Lower leg skin (tissue), 4 donors: ENCODE measurements around the gene C2CD5. TPM values are rescaled to one million over a fixed set of nuclear protein-coding genes. Genes with fewer than 3 reads are reported as not detected.

Experiments used
- DNase-seq, 2 donors: peaks; one replicate each; pipeline ENCODE4 v3.0.0-alpha.2; 2019; ENCODE audit warnings: low spot score in 2 of 2
- H3K4me3 ChIP-seq: fragments of 200-600 bp; sonication (generic); 2 replicates; pipeline ENCODE4 v1.5.1; 2017; ENCODE audit warnings: mild to moderate bottlenecking, low read depth; ENCODE audit not compliant: poor library complexity, severe bottlenecking
- CTCF ChIP-seq, 3 donors: fragments of 450-650 bp; IDR thresholded peaks; one replicate each; pipeline ENCODE4 v1.5.1; 2016; ENCODE audit warnings: antibody characterized with exemption in 3 of 3, mild to moderate bottlenecking in 3 of 3, moderate library complexity in 2 of 3
- POLR2A ChIP-seq, 2 donors: fragments of 450-650 bp; IDR thresholded peaks; one replicate each; pipeline ENCODE4 v1.6.1; 2016 to 2017; ENCODE audit warnings: antibody characterized with exemption in 2 of 2, mild to moderate bottlenecking in 1 of 2, moderate library complexity in 1 of 2
- WGBS, 2 donors: methylation state at CpG; one replicate each; pipeline ENCODE4 v1.1.5; 2018; 5-methylcytosine and 5-hydroxymethylcytosine counted together
- intact Hi-C: fragments of 100-400 bp; cut with DNase I; formaldehyde crosslinking; loops from one replicate; pipeline ENCODE4 v1.15.0; 2023; ENCODE audit warnings: low total_unique reads
- total RNA-seq, 4 donors: library from RNA; depleted of rRNA; stranded (reverse); fragments of >200 nt; gene quantifications; one replicate each; pipeline ENCODE4 v1.1.0, GENCODE V29; 2016

The C2CD5 gene
- total RNA-seq, 4 donors from 2014 or later = 19.3 to 22.6 (median 19.9) TPM

DNA sequence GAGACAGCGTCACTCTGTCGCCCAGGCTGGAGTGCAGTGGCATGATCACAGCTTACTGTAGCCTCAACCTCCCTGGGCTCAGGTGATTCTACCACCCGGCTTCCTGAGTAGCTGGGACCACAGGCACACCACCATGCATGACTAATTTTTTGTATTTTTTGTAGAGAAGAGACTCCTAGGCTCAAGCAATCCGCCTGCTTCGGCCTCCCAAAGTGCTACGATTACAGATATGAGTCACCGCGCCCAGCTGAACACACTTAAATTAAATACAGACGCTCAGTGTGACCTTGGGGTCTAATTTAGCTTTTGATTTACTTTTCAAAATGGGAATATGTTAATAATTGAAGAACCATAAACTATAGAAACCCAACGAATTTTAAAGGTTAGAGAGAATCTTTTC is 77.2 kb downstream of the C2CD5 start:
- DNase-seq = no peak
- 83 to 95% methylated on average over 10 of the region's 10 CpGs for WGBS, 2 donors
- intact Hi-C loops = no loop called here
- H3K4me3 ChIP-seq = no peak overlapping the region
- TF ChIP-seq CTCF (IDR thresholded peaks at IDR 0.05) (no peak), POLR2A (IDR thresholded peaks at IDR 0.05) (no peak)

DNA sequence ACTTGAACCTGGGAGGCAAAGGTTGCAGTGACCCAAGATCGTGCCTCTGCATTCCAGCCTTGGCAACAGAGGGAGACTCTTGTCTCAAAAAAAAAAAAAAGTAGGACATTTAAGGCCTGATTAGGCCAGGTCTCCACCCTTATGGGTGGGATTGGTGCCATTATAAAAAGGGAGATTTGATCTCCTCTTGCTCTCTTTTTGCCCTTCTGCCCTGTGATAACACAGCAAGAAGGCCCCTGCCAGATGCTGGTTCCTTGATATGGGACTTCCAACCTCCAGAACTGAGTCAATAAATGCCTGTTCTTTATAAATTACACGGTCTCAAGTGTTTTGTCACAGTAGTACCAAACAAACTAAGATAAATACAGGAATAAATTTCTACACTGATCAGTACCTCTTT is 81.0 kb downstream of the C2CD5 start:
- WGBS, 2 donors = 93 to 96% methylated on average over 2 of the region's 2 CpGs
- TF ChIP-seq POLR2A (IDR thresholded peaks at IDR 0.05) (no peak), CTCF (IDR thresholded peaks at IDR 0.05) (no peak)
- intact Hi-C loops = no loop called here
- no peak for DNase-seq
- no peak overlapping the region for H3K4me3 ChIP-seq

GRCh38 chr12:22461786-22462185 is 82.6 kb downstream of the C2CD5 start:
- WGBS, 2 donors = 88 to 98% methylated on average over 1 of the region's 1 CpG

GRCh38 chr12:22459838-22460490 is 84.4 kb downstream of the C2CD5 start:
- no peak overlapping the region for H3K4me3 ChIP-seq
- WGBS, 2 donors = 19 to 25% methylated on average over 3 of the region's 3 CpGs
- TF ChIP-seq POLR2A (IDR thresholded peaks at IDR 0.05) (no peak), CTCF (IDR thresholded peaks at IDR 0.05) (no peak)
- no peak for DNase-seq
- intact Hi-C loops = no loop called here

More at GRCh38 chr12:22461786-22462185, 82.6 kb downstream of the C2CD5 start:
- no peak overlapping the region for H3K4me3 ChIP-seq
- intact Hi-C loops = no loop called here
- TF ChIP-seq CTCF (IDR thresholded peaks at IDR 0.05) = no peak
- no peak for TF ChIP-seq POLR2A (IDR thresholded peaks at IDR 0.05)
- no peak for DNase-seq

DNA sequence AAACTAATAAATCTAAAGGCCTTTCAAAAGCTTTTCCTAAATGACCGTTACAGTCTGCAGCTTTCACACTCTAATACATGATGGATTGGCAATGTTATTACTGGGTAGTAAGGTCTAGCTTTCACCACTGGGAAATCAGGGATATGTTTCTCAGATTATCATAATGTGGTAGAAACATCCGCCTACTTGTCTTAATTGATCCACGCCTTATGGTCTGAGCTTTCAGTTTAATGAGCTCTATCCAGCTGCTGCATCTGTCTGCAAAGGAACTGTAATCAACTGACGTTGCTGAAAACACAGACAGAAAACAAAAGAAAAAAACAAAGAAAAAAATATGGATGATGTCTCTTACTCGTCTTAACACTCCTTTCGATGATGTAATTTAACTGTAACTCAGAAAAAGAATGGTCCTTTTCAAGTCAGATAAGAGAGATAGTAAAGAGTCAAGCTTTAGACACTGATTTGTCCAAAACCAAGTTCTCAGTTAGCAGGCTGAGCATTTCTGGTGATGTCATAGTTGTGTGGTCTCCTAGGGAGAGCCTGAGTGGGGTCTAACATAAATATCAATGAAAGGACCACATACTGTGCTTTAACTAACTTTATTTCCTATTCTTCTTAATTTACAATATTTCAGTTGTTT is 85.9 kb downstream of the C2CD5 start:
- TF ChIP-seq CTCF (IDR thresholded peaks at IDR 0.05) (no peak), POLR2A (IDR thresholded peaks at IDR 0.05) (no peak)
- 89 to 95% methylated on average over 6 of the region's 6 CpGs for WGBS, 2 donors
- intact Hi-C loops = no loop called here
- H3K4me3 ChIP-seq = no peak overlapping the region
- DNase-seq = no peak
